ENCODE results near the gene GIPC2.
A peak's percentile ranks its signal among the peaks of the same experiment; 100 is the strongest.
"Not testable (repeated sequence)": the region's sequence is repeated elsewhere in the genome, so short reads cannot be mapped to it uniquely, and the experiment has no call there.

The GIPC2 gene

GRCh38 chr1:78101051-78101450, 55.3 kb downstream of the GIPC2 start:
- no peak for DNase-seq

- no peak for DNase-seq
Measured at GRCh38 chr1:78101514-78101913, 55.7 kb downstream of the GIPC2 start.

GRCh38 chr1:78102082-78102481, 56.3 kb downstream of the GIPC2 start:
- no peak for DNase-seq

- DNase-seq = no peak
Measured at GRCh38 chr1:78102916-78103315, 57.1 kb downstream of the GIPC2 start.

GRCh38 chr1:78104322-78104721, 58.6 kb downstream of the GIPC2 start:
- no peak for DNase-seq

GRCh38 chr1:78109659-78110058, 63.9 kb downstream of the GIPC2 start:
- DNase-seq = not testable (repeated sequence)

- no peak for DNase-seq
Measured at GRCh38 chr1:78113156-78113916, 67.6 kb downstream of the GIPC2 start.

- peak; percentile 89 for DNase-seq
Measured at GRCh38 chr1:78114034-78114956, 68.5 kb downstream of the GIPC2 start.

GRCh38 chr1:78120485-78120884, 74.7 kb downstream of the GIPC2 start:
- not testable (repeated sequence) for DNase-seq

- no peak for DNase-seq
Measured at GRCh38 chr1:78121710-78122109, 75.9 kb downstream of the GIPC2 start.

GRCh38 chr1:78122389-78122788, 76.6 kb downstream of the GIPC2 start:
- no peak for DNase-seq

- DNase-seq = no peak
Measured at GRCh38 chr1:78126506-78126905, 80.7 kb downstream of the GIPC2 start.

- DNase-seq = no peak
Measured at GRCh38 chr1:78132174-78132947, 86.6 kb downstream of the GIPC2 start.

GRCh38 chr1:78132948-78133322, 87.2 kb downstream of the GIPC2 start:
- DNase-seq = no peak

GRCh38 chr1:78136680-78137079, 90.9 kb downstream of the GIPC2 start:
- no peak for DNase-seq

- DNase-seq = no peak
Measured at GRCh38 chr1:78141531-78142231, 95.9 kb downstream of the GIPC2 start.

- no peak for DNase-seq
Measured at GRCh38 chr1:78142736-78143135, 97.0 kb downstream of the GIPC2 start.

- DNase-seq = no peak
Measured at GRCh38 chr1:78143152-78143551, 97.4 kb downstream of the GIPC2 start.

- no peak for DNase-seq
Measured at GRCh38 chr1:78143673-78144072, 97.9 kb downstream of the GIPC2 start.

- DNase-seq = peak; percentile 25
Measured at GRCh38 chr1:78145105-78145580, 99.4 kb downstream of the GIPC2 start.

GRCh38 chr1:78146205-78146771, 100.5 kb downstream of the GIPC2 start:
- no peak for DNase-seq

GRCh38 chr1:78147031-78147430, 101.3 kb downstream of the GIPC2 start:
- DNase-seq = no peak

Measured in NCI-H1694 (cell line).